AG04450 (cell line): Measurements from ENCODE around the gene WDFY4. TPM values are rescaled to one million over a fixed set of nuclear protein-coding genes. Genes with fewer than 3 reads are reported as not detected.

Experiments
- CTCF ChIA-PET: fragments of 300-600, 350-600 bp; formaldehyde crosslinking; extraction: SDS; loops from one replicate; lab custom pipeline; 2022; ENCODE audit warnings: antibody characterized with exemption, inconsistent platforms; lab: Charles Lee
- POLR2A ChIA-PET: fragments of 350-600 bp; formaldehyde crosslinking; extraction: SDS; loops from one replicate; lab custom pipeline; 2021; ENCODE audit warnings: antibody characterized with exemption, inconsistent platforms; lab: Yijun Ruan, JAX
- DNase-seq: peaks from one replicate; pipeline ENCODE4 v3.0.0-alpha.2; 2011; ENCODE audit warnings: low read depth, low spot score
- H3K27ac ChIP-seq: one replicate; pipeline ENCODE4 v1.5.1; 2012; ENCODE audit warnings: low read depth, low read length, control low read depth
- H3K27me3 ChIP-seq: one replicate; pipeline ENCODE4 v1.6.0; 2012; ENCODE audit warnings: low read length; ENCODE audit not compliant: control insufficient read depth, insufficient read depth
- H3K4me3 ChIP-seq: 2 replicates; pipeline ENCODE4 v1.5.1; 2011; ENCODE audit warnings: mild to moderate bottlenecking, low read depth, low read length, control low read depth
- H3K9me3 ChIP-seq: 2 replicates; pipeline ENCODE4 v1.5.1; 2012; ENCODE audit warnings: low read length; ENCODE audit not compliant: control insufficient read depth, insufficient read depth
- polyA plus RNA-seq: library from polyadenylated mRNA; depleted of rRNA; stranded (reverse); fragments of >200 nt; gene quantifications from 2 replicates; pipeline ENCODE4 v1.2.3, GENCODE V29; 2011
- TF ChIP-seq, protein P1 (sequence below): IDR thresholded peaks from 2 replicates; pipeline ENCODE4 v1.5.1; 2011; ENCODE audit warnings: low read depth, low read length, control low read depth, inconsistent platforms

The WDFY4 gene
- polyA plus RNA-seq, 1 experiment = not detected

DNA sequence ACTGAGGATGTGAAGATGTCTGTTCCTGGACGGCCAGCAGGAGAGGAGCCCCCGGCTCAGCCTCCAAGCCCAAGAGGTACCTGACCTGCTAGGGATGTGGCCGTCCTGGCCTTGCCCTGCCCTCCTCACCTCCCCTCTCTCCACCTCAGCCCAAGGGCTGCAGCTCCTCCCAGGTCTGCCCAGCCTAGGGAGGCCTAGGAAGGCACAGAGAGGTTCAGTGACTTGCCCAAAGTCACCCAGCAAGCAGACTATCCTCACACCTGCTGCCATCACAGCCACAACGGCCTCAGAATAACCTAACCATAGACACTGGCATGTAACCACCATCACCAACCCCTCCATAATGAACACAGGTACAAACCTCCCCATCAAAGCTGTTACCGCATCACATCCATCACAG, 293.6 kb downstream of the WDFY4 start:
- H3K4me3 ChIP-seq = no peak overlapping the region
- ChIA-PET POLR2A (no interaction called here), CTCF (interaction anchor here (0.6 to 1.3 kb wide), 3 partner anchors 11 to 533 kb away, joined by 3 read pairs; no protein-coding TSS in a partner anchor)
- peaks cover 12% of the 10 kb centered on the region for H3K27me3 ChIP-seq
- H3K9me3 ChIP-seq = no peaks in the 10 kb centered on the region
- no peak for DNase-seq
- no peak overlapping the region for H3K27ac ChIP-seq
- TF ChIP-seq, protein P1, sequence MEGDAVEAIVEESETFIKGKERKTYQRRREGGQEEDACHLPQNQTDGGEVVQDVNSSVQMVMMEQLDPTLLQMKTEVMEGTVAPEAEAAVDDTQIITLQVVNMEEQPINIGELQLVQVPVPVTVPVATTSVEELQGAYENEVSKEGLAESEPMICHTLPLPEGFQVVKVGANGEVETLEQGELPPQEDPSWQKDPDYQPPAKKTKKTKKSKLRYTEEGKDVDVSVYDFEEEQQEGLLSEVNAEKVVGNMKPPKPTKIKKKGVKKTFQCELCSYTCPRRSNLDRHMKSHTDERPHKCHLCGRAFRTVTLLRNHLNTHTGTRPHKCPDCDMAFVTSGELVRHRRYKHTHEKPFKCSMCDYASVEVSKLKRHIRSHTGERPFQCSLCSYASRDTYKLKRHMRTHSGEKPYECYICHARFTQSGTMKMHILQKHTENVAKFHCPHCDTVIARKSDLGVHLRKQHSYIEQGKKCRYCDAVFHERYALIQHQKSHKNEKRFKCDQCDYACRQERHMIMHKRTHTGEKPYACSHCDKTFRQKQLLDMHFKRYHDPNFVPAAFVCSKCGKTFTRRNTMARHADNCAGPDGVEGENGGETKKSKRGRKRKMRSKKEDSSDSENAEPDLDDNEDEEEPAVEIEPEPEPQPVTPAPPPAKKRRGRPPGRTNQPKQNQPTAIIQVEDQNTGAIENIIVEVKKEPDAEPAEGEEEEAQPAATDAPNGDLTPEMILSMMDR = no peak

DNA sequence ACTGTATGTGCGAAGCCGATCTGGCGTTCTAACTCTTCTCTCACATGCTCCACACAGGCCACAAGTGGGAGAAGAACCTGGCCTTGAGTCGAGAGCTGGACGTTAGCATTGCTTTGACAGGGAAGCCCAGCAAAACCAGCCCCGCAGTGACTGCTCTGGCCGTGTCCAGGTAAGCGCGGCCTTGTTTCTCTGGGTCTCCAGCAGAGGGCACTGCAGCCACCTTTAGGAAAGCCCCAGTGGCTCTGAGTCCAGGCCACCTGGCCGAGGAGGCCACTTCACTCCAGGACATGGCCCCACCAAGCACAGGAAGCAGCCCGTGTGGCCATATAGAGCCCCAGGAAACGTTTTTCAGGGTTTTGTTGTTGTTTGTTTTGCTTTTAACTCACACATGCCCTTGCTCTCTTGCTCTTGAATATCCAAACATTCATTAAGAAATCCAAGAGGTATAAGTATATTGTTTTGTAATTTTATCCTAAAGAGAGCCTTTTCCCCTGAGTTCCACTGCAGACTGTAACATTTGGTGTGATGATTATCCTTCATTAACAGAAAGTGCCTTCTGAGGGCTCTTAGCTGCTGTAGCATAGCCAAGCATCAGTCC, 296.7 kb downstream of the WDFY4 start:
- peaks cover 16% of the 10 kb centered on the region for H3K27me3 ChIP-seq
- TF ChIP-seq, protein P1 = peak; percentile 88
- no peak overlapping the region for H3K4me3 ChIP-seq
- peak; percentile 13 for DNase-seq
- no peaks in the 10 kb centered on the region for H3K9me3 ChIP-seq
- ChIA-PET POLR2A (no interaction called here), CTCF (interaction anchor here (0.7 to 2.9 kb wide), 7 partner anchors 132 to 532 kb away, joined by 3 to 9 read pairs (median 3); no protein-coding TSS in a partner anchor)
- H3K27ac ChIP-seq = no peak overlapping the region

DNA sequence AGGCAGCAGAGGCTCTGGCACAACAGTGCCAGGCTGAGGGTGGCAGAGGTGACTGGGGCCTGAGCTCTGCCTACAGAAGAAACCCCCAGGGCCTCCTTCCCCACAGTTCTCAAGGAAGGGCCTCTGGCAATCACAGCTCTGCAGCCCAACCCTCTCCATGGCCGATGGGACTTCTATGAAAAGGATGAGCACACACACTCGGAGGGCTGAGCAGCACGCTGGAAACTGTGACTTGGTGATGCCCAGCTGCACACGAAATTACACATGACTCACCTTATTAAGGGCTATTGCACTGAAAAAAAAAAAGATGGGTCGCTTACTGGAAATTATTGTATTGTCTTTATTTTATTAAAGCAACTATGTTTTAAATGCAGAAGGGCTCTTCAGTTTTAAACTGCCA, 297.9 kb downstream of the WDFY4 start:
- ChIA-PET POLR2A (no interaction called here), CTCF (interaction anchor here (1.0 to 2.9 kb wide), 3 partner anchors 179 to 182 kb away, joined by 3 to 9 read pairs (median 4); no protein-coding TSS in a partner anchor)
- TF ChIP-seq, protein P1 = no peak
- no peak for DNase-seq
- Histone ChIP-seq H3K9me3 (no peaks in the 10 kb centered on the region), H3K27me3 (peaks cover 16% of the 10 kb centered on the region), H3K27ac (no peak overlapping the region), H3K4me3 (no peak overlapping the region)

DNA sequence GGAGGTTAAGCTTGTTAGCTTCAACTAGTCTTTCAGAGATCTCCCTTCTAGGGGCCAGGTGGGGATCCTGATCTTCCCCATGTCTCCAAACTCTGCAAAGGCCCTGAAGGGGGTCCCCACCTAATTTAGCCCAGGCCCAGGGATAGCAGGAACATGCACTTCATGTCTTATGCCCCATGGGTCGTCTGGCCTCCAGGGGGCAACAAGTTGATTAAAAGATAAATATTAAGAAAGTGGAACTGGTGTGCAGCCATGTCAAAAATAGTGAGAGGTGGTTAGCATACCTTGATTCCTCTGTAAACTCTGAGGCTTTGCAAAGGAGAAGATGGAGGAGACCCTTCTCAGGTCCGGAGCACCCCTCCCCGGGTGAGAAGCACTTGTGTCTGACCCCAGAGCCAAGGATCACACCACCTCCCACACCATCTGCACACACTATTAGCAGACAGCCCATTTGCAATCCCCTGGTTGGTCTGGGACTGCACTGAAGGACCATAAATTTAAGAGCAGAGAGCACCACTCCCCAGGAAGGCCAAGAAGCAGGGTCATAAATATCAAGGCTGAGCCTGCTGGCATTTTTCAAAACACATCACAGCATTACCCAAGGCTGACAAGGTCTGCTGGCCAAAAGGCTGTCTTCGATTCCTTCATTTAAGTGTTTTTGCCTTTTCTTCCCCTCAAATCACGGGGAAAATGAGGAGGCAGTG, 299.1 kb downstream of the WDFY4 start:
- Histone ChIP-seq H3K27ac (no peak overlapping the region), H3K9me3 (no peaks in the 10 kb centered on the region), H3K27me3 (peaks cover 20% of the 10 kb centered on the region), H3K4me3 (no peak overlapping the region)
- DNase-seq = no peak
- POLR2A ChIA-PET = no interaction called here
- TF ChIP-seq, protein P1 = no peak
- CTCF ChIA-PET = interaction anchor here (1.3 kb wide), 1 partner anchor 180 kb away, joined by 4 read pairs; no protein-coding TSS in a partner anchor

DNA sequence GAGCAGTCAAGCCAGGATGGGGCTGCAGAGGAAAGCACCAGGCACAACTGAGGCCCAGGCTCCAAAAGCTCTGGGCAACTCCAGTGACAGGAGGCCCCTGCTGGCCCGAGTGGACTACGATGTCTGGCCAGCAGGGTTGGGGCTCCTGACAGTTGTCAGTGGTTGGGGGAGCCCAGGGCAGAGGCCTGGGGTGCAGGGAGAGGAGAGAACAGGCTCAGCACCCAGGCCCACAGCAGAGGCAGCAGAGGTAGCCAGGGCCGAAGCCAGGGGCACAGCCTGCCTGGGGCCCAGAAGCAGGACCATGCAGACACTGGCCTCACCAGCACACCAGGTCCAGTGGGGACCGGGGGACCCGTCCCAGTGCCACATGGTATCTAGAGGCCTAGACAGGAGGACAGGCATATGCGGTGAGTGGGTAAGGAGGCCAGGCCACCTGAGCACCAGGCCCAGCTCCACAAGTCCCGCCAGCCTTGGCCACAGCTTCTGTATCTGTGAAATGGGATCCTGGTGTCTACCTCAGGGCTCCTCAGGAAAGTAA, 301.0 kb downstream of the WDFY4 start:
- H3K27me3 ChIP-seq = peaks cover 16% of the 10 kb centered on the region
- no peak overlapping the region for H3K27ac ChIP-seq
- POLR2A ChIA-PET = no interaction called here
- no peak for DNase-seq
- H3K4me3 ChIP-seq = no peak overlapping the region
- CTCF ChIA-PET = no interaction called here
- TF ChIP-seq, protein P1 = no peak
- no peaks in the 10 kb centered on the region for H3K9me3 ChIP-seq
